ENCODE measurements around the gene USP35.

Gene USP35

DNA sequence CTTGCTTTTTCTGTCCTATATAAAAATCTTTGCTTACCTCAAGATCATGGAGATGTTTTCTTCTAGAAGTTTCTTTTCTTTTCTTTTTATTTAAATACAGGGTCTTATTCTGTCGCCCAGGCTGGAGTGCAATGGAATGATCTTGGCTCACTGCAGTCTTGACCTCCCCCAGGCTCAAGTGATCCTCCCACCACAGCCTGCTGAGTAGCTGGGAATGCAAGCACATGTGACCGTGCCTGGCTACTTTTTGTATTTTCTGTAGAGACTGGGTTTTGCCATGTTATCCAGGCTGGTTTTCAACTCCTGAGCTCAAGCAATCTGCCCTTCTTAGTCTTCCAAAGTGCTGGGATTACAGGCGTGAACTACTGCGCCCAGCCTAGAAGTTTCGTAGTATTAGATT is 45.3 kb downstream of the USP35 start:
- no peak for DNase-seq

DNA sequence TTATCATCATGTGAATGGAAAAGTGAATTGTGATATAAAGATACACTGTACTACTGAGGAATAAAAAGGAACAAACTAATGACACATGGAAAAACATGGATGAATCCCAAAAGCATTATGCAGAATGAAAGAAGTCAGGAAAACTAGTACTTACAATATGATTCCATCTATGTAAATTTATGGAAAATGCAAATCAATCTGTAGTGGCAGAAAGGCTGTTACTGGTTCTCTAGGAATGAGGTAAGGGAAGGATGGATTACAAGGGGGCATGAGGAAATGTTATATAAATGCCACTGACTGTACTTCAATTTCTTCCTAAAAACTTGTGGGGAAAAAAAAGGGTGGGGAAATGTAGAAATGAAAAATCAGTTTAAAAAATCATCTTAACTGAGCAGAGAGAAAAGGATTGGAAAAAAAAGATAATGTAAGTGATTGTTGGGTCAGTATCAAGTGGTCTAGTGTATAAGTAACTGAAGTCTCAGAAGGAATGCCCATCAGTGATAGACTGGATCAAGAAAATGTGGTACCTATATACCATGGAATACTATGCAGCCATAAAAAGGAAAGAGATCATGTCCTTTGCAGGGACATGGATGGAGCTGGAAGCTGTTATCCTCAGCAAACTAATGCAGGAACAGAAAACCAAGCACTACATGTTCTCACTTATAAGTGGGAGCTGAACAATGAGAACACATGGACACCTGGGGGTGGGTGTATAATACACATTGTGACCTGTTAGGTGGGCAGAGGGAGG is 48.8 kb downstream of the USP35 start:
- no peak for DNase-seq

- no peak for DNase-seq
Measured at GRCh38 chr11:78239781-78240180, 51.1 kb downstream of the USP35 start.

DNA sequence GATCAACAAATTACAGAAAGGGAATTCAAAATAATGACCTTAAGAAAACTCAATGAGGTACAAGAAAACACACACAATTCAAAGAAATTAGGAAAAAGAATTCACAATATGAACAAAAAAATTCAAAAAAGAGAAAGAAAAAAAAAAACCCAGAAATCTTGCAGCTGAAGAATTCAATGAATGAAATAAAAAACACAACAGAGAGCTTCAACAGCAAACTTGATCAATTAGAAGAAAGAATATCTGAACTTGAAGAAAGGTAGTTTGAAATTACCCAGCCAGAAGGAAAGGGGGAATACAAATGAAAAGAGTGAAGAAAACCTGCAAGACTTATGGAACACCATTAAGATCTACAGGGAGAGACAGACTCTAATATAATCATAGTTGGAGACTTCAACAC is 52.8 kb downstream of the USP35 start:
- no peak for DNase-seq

GRCh38 chr11:78244080-78244479 is 55.4 kb downstream of the USP35 start:
- no peak for DNase-seq

DNA sequence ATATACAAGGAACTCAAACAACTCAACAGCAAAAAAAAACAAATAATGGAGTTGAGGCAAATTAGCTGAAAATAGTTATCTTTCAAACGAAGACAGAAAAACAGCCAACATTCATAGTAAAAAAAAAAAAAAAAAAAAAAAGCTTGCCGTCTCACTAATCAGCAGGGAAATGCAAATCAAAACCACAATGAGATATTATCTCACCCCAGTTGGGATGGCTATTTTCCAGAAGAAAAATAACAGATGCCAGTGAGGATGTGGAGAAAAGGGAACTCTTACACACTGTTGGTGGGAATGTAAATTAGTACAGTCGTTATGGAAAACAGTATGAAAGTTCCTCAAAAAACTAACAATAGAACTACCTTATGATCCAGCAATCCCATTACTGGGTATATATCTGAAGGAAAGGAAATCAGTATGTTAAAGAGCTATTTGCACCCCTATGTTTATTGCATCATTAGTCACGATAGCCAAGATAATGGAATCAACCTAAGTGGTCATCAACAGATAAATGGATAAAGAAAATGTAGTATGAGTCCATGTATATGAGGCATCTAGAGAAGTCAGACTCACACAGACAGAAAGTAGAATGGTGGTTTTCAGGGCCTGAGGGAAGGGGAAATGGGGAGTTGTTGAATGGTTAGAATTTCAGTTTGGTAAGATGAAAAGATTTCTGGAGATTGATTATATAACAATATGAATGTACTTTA is 56.0 kb downstream of the USP35 start:
- peak; percentile 23 for DNase-seq

- DNase-seq, result peak; percentile 35
Measured at GRCh38 chr11:78248191-78248590, 59.5 kb downstream of the USP35 start.

- DNase-seq, result no peak
Measured at GRCh38 chr11:78248903-78249302, 60.2 kb downstream of the USP35 start.

- no peak for DNase-seq
Measured at GRCh38 chr11:78250099-78250498, 61.4 kb downstream of the USP35 start.

GRCh38 chr11:78251083-78251775 is 62.5 kb downstream of the USP35 start:
- DNase-seq, result peak; percentile 25

GRCh38 chr11:78253797-78254196 is 65.1 kb downstream of the USP35 start:
- peak; percentile 7 for DNase-seq

- no peak for DNase-seq
Measured at GRCh38 chr11:78254268-78254667, 65.5 kb downstream of the USP35 start.

GRCh38 chr11:78255919-78256318 is 67.2 kb downstream of the USP35 start:
- DNase-seq, result no peak

GRCh38 chr11:78256962-78257361 is 68.2 kb downstream of the USP35 start:
- DNase-seq, result peak; percentile 58

GRCh38 chr11:78257654-78258053 is 68.9 kb downstream of the USP35 start:
- DNase-seq, result no peak

- no peak for DNase-seq
Measured at GRCh38 chr11:78259777-78260487, 71.2 kb downstream of the USP35 start.

- no peak for DNase-seq
Measured at GRCh38 chr11:78261367-78261766, 72.6 kb downstream of the USP35 start.

GRCh38 chr11:78261828-78262227 is 73.1 kb downstream of the USP35 start:
- no peak for DNase-seq

DNA sequence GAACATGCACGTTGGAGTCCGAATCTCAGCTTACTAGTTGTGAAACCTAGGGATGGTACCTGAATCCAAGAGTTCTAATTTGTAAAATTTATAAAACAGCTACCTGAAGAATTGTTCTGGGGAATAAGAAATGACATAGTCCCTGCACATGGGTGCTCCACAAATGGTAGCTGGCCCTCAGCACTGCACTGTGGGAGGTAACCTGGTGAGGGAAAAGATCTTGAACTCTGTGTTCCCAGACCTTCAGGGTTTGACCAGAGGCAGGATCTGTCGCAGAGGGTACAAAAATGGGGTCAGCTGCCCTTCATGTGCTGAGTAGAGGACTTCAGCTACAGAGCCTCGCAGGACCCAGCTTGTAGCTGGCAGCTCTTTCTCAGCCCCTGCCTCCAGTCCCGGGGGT is 73.5 kb downstream of the USP35 start:
- DNase-seq, result no peak

DNA sequence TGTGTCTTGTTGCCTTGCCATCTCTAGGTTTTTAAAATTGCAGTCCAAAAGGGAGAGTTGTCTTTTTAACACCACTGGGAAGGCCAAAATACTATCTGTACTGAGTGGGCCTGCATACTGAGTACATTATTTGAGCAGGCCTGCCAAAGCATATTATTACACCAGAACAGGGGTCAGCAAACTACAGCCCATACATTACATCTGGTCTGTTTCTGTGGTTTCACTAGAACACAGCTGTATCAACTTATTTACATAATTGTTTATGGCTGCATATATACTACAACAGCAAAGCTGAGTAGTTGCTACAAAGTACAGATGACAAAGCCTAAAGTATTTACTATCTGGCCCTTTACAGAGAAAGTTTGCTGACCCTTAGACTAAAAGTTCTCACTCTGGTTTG is 74.0 kb downstream of the USP35 start:
- DNase-seq, result no peak
